ENCODE measurements around the gene APP.

- TF ChIP-seq CTCF (IDR thresholded peaks at IDR 0.05; ENCODE audit: low read length) (no peak), EZH2phosphoT487 (IDR thresholded peaks at IDR 0.05; ENCODE audit: low read length) (no peak), EZH2 (optimal IDR thresholded peaks at IDR 0.05; ENCODE audit: low read depth, low read length) (no peak)
Measured at GRCh38 chr21:25913479-25913878, 257.1 kb downstream of the APP start.
